Psoas muscle (tissue), 8 donors: ENCODE measurements around the gene SEC14L5. TPM values are rescaled to one million over a fixed set of nuclear protein-coding genes. Genes with fewer than 3 reads are reported as not detected.

ENCODE experiments used
- ATAC-seq, 4 donors: fragments of 200-7000 bp; cut with Tn5 transposase; one replicate each; pipeline ENCODE4 v1.9.1; 2020; ENCODE audit warnings: moderate library complexity in 3 of 4, mild to moderate bottlenecking in 2 of 4
- DNase-seq, 2 donors: peaks; one replicate each; pipeline ENCODE4 v3.0.0-alpha.2; 2020
- H3K27ac ChIP-seq: fragments of 200-600 bp; one replicate; pipeline ENCODE4 v1.8.0; 2022
- H3K27me3 ChIP-seq, 3 donors: fragments of 200-600 bp in 1 of 3; one replicate each; pipeline versions ENCODE4 v1.6.1 to v1.8.0; 2013 to 2022; ENCODE audit warnings: low read length in 2 of 3, mild to moderate bottlenecking in 2 of 3, moderate library complexity in 1 of 3; ENCODE audit not compliant: insufficient read depth in 3 of 3
- H3K36me3 ChIP-seq, 2 donors: fragments of 200-600 bp in 1 of 2; one replicate each; pipeline versions ENCODE4 v1.6.1 to v1.8.0; 2013 to 2022; ENCODE audit warnings: low read depth in 1 of 2, mild to moderate bottlenecking in 1 of 2, moderate library complexity in 1 of 2; ENCODE audit not compliant: insufficient read depth in 1 of 2
- H3K4me1 ChIP-seq: fragments of 200-600 bp; one replicate; pipeline ENCODE4 v1.8.0; 2022
- H3K4me3 ChIP-seq: fragments of 200-600 bp; one replicate; pipeline ENCODE4 v1.8.0; 2022; ENCODE audit warnings: mild to moderate bottlenecking
- H3K9me3 ChIP-seq: fragments of 200-600 bp; one replicate; pipeline ENCODE4 v1.8.0; 2022
- WGBS, 3 donors: extraction: QIAGEN DNeasy Blood & Tissue Kit; methylation state at CpG; one replicate each; pipeline versions ENCODE4 v1.1.6 to v1.1.7; 2013; 5-methylcytosine and 5-hydroxymethylcytosine counted together
- intact Hi-C, 2 donors: fragments of 100-400 bp; cut with DNase I; formaldehyde crosslinking; loops; one replicate each; pipeline versions ENCODE4 v1.11.0 to v1.14.2; 2022
- polyA plus RNA-seq, 3 donors: library from polyadenylated mRNA; stranded (reverse); fragments of 200-250 nt; gene quantifications; one replicate each; pipeline ENCODE4 v1.2.3, GENCODE V29; 2013
- total RNA-seq, 4 donors: library from RNA; stranded (reverse); fragmentation: NEBNext Ultra II Directional in 2 of 4; extraction: Animal tissue kit (Norgen Biotek cat#: 25700) in 2 of 4; gene quantifications; one replicate each; pipeline versions ENCODE4 v1.2.1 to v1.2.4, GENCODE V29; 2021 to 2023
- TF ChIP-seq, protein P1 (sequence below): fragments of 200-600 bp; IDR thresholded peaks from one replicate; pipeline ENCODE4 v1.8.0; 2022; ENCODE audit warnings: antibody characterized with exemption
- donor health status: healthy with polysubstance abuse.
- donor health status: DM: no; HTN: no; CAD: no; lungs with moderate emphysema.
- donor health status: Bipolar disorder and iron deficiency.
- donor health status: healthy.
- donor health status: DM: yes; HTN: yes; CAD: no.
- donor health status: DM: no; HTN: no; CAD: no.
- donor health status: DM: no; HTN: no; CAD: no.
- donor health status: DM: yes; HTN: yes; CAD: no.

The SEC14L5 gene
- total and polyA plus RNA-seq, 7 donors, result 0.23 to 0.88 (median 0.42) TPM

DNA sequence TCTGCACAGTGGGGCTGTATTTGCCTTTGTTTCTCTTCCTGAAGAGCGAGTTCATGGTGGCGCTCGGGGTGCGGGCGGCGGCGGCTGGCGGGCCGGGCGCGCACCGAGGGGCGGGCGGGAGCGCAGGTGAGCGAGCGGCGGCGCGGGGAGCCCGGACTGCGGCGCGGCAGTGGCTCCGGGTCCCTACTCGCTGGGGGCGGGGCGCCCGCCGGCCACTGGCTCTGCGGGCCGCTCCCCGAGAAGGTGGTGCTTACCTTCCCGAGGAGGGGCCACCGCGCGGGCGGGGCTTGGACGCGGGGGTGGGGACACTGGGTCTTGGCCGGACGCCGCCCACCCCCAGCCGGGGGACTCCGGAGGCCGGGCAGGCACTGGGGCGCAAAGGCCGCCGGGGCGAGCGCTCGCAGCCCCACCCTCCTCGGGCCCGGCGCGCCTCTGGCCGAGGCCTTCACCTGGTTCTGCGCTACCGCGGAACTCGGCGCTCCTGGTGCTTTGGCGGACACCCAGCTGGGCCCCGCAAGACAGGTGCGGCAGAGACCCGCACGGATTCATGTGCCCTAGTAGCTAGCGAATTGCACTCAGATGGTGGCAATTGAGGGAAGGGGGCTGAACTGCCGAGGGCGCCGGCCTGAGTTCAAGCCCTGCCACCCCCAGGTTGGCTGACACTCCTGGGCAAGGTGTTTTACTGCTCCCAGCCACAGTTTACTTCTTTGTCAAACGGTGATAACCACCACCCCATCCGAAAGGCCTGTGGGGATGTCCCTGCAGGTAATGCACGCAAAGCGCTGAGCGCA, 20.9 kb upstream of the SEC14L5 start, which contains the start of gene PPL:
TSS of gene PPL (minus strand) at position 158 of the 791 bp plus-strand sequence. CDS start at position 55, 103 bp downstream.
- Histone ChIP-seq H3K4me1 (peaks cover 15% of the 10 kb centered on the region), H3K27me3 (peaks cover 0 to 43% (median 5%) of the 10 kb centered on the region in 3 donors), H3K27ac (no peak within 1 kb of the TSS), H3K36me3 (no peaks in the 10 kb centered on the region), H3K4me3 (peak within 1 kb of the TSS; percentile 66), H3K9me3 (no peaks in the 10 kb centered on the region)
- 7 to 20% (median 11%) methylated on average over 26 to 75 of the region's 76 CpGs for WGBS, 3 donors
- ATAC-seq, result peak in 2 of 4 donors; percentile 22 to 27
- TF ChIP-seq, protein P1, sequence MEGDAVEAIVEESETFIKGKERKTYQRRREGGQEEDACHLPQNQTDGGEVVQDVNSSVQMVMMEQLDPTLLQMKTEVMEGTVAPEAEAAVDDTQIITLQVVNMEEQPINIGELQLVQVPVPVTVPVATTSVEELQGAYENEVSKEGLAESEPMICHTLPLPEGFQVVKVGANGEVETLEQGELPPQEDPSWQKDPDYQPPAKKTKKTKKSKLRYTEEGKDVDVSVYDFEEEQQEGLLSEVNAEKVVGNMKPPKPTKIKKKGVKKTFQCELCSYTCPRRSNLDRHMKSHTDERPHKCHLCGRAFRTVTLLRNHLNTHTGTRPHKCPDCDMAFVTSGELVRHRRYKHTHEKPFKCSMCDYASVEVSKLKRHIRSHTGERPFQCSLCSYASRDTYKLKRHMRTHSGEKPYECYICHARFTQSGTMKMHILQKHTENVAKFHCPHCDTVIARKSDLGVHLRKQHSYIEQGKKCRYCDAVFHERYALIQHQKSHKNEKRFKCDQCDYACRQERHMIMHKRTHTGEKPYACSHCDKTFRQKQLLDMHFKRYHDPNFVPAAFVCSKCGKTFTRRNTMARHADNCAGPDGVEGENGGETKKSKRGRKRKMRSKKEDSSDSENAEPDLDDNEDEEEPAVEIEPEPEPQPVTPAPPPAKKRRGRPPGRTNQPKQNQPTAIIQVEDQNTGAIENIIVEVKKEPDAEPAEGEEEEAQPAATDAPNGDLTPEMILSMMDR, result no peak
- peak; percentile 67 to 82 for DNase-seq
- intact Hi-C loops, result no loop called here

GRCh38 chr16:4937782-4938682, 20.1 kb upstream of the SEC14L5 start:
- peak overlapping the region; percentile 66 for H3K4me3 ChIP-seq
- no peaks in the 10 kb centered on the region for H3K9me3 ChIP-seq
- DNase-seq (no peak), ATAC-seq (peak in 2 of 4 donors; percentile 27 to 34)
- peaks cover 17% of the 10 kb centered on the region for H3K4me1 ChIP-seq
- TF ChIP-seq, protein P1, result no peak
- intact Hi-C loops, result no loop called here
- 59 to 74% (median 62%) methylated on average over 16 of the region's 16 CpGs for WGBS, 3 donors
- H3K36me3 ChIP-seq, result no peaks in the 10 kb centered on the region
- peaks cover 0 to 43% (median 5%) of the 10 kb centered on the region in 3 donors for H3K27me3 ChIP-seq
- no peak overlapping the region for H3K27ac ChIP-seq

GRCh38 chr16:4938683-4939030, 19.5 kb upstream of the SEC14L5 start:
- Histone ChIP-seq H3K27ac (no peak overlapping the region), H3K4me1 (peaks cover 23% of the 10 kb centered on the region), H3K27me3 (peaks cover 0 to 42% (median 5%) of the 10 kb centered on the region in 3 donors), H3K9me3 (no peaks in the 10 kb centered on the region), H3K36me3 (no peaks in the 10 kb centered on the region), H3K4me3 (no peak overlapping the region)
- TF ChIP-seq, protein P1, result no peak
- no peak for ATAC-seq
- no peak for DNase-seq
- intact Hi-C loops, result no loop called here
- 77 to 78% (median 77%) methylated on average over 5 of the region's 5 CpGs for WGBS, 3 donors

GRCh38 chr16:4940719-4941118, 17.4 kb upstream of the SEC14L5 start:
- intact Hi-C loops, result no loop called here
- no peak for DNase-seq

More at GRCh38 chr16:4940719-4941118, 17.4 kb upstream of the SEC14L5 start:
- Histone ChIP-seq H3K27ac (no peak overlapping the region), H3K36me3 (no peaks in the 10 kb centered on the region), H3K4me3 (no peak overlapping the region), H3K9me3 (no peaks in the 10 kb centered on the region), H3K4me1 (peaks cover 32% of the 10 kb centered on the region), H3K27me3 (peaks cover 0 to 26% (median 4%) of the 10 kb centered on the region in 3 donors)
- no peak for ATAC-seq
- 63 to 70% (median 64%) methylated on average over 7 of the region's 7 CpGs for WGBS, 3 donors
- TF ChIP-seq, protein P1, result no peak
